GM19043 (cell line): ENCODE measurements around the gene ATP11B.
"Not testable (repeated sequence)": the region's sequence is repeated elsewhere in the genome, so short reads cannot be mapped to it uniquely, and the experiment has no call there.

Source experiments
- ATAC-seq: cut with Tn5 transposase; IDR thresholded peaks from one replicate; pipeline ENCODE4 v1.9.1; 2021; ENCODE audit warnings: low read depth; ENCODE audit not compliant: unreplicated experiment

The ATP11B gene

GRCh38 chr3:182794455-182795388 is 1.4 kb downstream of the ATP11B start:
- ATAC-seq: peak; percentile 1

- peak; percentile 33 for ATAC-seq
Measured at GRCh38 chr3:182795389-182795782, 2.1 kb downstream of the ATP11B start.

GRCh38 chr3:182796310-182796709 is 3.0 kb downstream of the ATP11B start:
- ATAC-seq: no peak

- no peak for ATAC-seq
Measured at GRCh38 chr3:182797876-182798275, 4.6 kb downstream of the ATP11B start.

- ATAC-seq: not testable (repeated sequence)
Measured at GRCh38 chr3:182799143-182799542, 5.8 kb downstream of the ATP11B start.

- no peak for ATAC-seq
Measured at GRCh38 chr3:182800508-182800907, 7.2 kb downstream of the ATP11B start.

GRCh38 chr3:182802413-182803390 is 9.4 kb downstream of the ATP11B start:
- no peak for ATAC-seq

GRCh38 chr3:182803596-182803995 is 10.3 kb downstream of the ATP11B start:
- ATAC-seq: no peak

GRCh38 chr3:182807061-182807460 is 13.8 kb downstream of the ATP11B start:
- ATAC-seq: no peak

- ATAC-seq: no peak
Measured at GRCh38 chr3:182808041-182808770, 14.9 kb downstream of the ATP11B start.

- ATAC-seq: no peak
Measured at GRCh38 chr3:182809531-182809930, 16.2 kb downstream of the ATP11B start.

- ATAC-seq: no peak
Measured at GRCh38 chr3:182810574-182811268, 17.4 kb downstream of the ATP11B start.

- no peak for ATAC-seq
Measured at GRCh38 chr3:182811269-182811596, 17.9 kb downstream of the ATP11B start.

- ATAC-seq: no peak
Measured at GRCh38 chr3:182812123-182812522, 18.8 kb downstream of the ATP11B start.

GRCh38 chr3:182814419-182815062 is 21.2 kb downstream of the ATP11B start:
- ATAC-seq: no peak

- no peak for ATAC-seq
Measured at GRCh38 chr3:182816181-182816580, 22.9 kb downstream of the ATP11B start.

- no peak for ATAC-seq
Measured at GRCh38 chr3:182818296-182818978, 25.1 kb downstream of the ATP11B start.

GRCh38 chr3:182821221-182821981 is 28.1 kb downstream of the ATP11B start:
- ATAC-seq: no peak
